GM18907 (cell line): Measurements from ENCODE around the gene MGP.

Experiments used
- ATAC-seq: cut with Tn5 transposase; IDR thresholded peaks from one replicate; pipeline ENCODE4 v1.9.1; 2021; ENCODE audit warnings: mild to moderate bottlenecking, moderate library complexity; ENCODE audit not compliant: unreplicated experiment

The MGP gene

DNA sequence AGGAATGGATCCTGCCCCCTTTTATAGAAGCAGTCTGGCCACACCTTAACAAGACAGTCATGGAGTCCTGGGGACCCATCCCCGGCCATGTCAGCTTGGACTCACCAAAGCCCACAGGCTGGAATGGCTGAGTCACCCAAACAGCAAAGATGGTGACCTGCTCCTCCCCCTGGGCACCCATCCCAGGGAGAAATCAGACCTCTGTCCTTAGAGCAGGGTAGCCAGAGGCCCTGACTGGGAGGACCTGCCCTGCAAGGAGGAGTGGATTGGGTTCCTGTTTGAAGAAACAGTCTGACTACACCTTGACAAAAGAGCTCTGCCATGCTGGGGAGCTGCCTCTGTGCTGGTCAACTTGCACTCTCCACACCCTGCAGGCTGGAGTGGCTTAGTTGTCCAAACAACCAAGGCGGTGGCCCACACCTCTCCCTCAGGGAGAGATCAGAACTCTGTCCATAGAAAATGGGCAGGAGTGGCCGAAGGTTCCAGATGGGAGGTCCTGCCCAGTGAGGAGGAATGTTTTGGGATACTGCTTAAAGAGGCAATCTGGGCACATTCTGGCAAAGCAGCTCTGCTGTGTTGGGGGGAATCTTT is 16.6 kb downstream of the MGP start:
- ATAC-seq = no peak

DNA sequence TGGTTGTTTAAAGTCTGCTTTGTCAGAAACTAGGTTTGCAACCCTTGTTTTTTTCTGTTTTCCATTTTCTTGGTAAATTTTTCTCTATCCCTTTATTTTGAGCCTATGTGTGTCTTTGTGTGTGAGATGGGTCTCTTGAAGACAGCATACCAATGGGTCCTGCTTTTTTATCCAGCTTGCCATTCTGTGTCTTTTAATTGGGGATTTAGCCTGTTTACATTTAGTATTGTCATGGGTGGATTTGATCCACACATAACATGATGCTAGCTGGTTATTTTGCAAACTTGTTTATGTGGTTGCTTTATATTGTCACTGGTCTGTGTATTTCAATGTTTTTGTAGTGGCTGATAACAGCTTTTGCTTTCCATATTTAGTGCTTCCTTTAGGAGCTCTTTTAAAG is 25.2 kb downstream of the MGP start:
- no peak for ATAC-seq

DNA sequence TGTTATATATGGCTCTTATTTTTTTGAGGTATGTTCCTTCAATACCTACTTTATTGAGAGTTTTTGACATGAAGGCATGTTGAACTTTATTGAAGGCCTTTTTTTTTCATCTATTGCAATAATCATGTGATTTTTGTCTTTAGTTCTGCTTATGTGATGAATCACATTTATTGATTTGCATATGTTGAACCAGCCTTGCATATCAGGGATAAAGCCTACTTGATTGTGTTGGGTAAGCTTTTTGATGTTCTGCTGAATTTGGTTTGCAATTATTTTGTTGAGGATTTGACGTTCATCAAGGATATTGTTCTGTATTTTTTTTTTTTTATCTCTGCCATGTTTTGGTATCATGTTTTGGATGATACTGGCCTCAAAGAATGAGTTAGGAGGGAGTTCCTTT is 27.1 kb downstream of the MGP start:
- ATAC-seq = no peak

DNA sequence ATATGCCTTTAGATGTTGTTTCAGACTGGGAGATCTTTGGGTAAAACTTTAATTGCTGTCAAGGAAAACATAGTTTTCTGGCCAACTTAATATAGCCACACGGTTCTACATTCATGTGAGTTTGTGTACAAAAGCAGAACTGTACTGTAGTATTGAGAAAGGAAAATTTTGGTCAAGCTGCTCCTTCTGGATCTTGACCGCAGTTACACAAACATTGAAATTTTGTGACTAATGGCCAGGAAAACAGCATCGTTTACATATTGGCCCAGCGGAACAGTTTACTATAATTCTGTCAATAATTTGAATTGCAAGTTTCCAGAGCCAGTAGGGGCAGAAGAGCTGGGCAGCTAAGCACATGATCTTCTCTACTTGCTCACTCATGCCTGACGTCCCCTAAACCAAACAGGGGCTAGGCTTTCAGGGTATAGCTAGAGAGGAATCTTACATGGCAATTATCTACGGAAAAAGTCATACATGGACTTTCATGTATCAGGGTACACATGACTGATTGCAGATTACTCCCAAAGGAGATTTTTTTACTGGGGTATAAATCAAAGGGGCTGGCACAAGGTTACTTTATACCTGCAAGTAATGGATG is 31.0 kb downstream of the MGP start:
- ATAC-seq = no peak

DNA sequence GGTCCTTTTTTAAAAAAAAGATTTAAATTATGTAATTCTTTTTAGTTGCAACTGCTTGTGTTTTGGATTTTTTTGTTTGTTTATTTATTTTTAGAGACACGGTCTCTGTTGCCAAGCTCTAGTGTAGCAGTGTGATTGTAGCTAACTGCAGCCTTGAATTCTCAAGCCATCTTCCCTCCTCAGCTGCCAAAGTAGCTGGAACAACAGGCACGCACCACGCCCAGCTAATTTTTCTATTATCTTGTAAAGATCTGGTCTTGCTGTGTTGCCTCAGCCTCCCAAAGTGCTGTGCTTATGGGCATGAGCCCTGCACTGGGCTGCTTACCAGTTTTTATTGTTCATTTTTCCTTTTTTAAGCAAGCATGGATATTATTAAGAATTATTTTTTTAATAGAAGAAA is 31.7 kb downstream of the MGP start:
- no peak for ATAC-seq

DNA sequence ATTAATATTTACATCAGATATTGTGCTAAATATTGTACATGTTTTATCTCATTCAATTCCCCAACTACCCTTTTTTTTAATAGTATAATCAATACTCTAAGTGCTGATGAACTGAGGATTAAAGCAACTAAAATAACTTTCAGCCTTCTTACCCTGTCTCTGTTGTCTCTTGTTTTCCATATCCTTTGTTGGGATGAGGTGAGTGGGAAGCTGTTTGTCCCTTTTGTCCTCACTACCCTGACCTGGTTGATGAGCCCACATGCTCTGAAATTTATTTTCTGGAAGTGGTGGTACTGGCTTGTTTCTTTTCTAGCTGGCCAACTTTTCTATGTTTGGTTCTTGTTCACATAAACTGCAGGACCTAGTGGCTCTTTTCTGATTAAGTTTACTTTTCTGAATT is 32.8 kb downstream of the MGP start:
- no peak for ATAC-seq

DNA sequence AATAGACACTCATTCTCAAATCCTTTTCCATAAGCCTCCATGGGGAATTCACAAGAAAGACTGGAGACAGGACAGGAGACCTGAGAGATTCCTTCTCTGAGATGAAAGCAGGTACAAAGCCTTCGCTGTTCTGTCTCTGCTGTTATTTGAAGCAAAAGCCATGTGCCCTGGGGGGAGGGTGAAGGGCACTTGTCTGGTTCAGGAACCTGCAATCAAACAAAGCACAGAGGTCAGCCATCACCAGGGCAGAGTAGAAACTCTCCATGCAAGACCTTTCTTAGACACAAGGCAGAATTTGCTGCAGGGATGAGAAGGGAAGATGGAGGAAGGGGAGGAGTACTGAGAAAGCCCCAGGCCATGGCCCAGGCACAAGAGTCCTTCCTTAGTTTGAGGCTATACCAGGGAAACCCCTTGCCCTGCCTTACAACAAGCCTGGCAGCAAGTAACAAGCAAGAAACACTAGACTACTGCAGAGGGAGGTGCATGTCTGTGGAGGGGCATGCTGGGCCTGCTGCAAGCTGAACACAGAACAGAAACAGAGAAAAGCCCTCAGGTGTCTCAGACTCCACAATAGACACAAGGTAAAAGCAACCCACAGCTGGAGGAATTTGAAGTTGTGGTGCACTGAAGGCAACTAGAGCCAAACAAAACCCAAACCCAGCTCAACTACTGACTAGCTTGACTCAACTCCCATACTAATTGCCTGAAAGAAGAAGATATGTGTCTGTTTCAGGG is 34.6 kb downstream of the MGP start:
- peak; percentile 76 for ATAC-seq

DNA sequence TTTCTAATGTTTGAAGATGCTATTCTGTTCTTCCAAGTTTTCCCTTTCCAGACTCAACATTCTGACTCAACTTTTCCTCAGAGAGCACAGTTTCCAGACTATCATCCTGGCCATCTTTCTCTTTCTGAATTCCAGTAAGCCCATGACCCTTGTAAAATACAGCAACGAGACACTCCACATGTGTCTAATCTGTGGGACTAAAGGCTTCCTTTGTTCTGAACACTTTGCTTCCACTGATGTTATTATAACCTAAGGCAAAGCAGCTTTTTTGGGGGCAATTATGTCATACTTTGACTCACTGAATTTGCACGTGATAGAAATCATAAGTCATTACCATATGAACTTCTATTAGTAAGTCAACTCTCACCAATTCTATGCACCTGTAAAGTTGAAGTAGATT is 36.0 kb downstream of the MGP start:
- no peak for ATAC-seq

DNA sequence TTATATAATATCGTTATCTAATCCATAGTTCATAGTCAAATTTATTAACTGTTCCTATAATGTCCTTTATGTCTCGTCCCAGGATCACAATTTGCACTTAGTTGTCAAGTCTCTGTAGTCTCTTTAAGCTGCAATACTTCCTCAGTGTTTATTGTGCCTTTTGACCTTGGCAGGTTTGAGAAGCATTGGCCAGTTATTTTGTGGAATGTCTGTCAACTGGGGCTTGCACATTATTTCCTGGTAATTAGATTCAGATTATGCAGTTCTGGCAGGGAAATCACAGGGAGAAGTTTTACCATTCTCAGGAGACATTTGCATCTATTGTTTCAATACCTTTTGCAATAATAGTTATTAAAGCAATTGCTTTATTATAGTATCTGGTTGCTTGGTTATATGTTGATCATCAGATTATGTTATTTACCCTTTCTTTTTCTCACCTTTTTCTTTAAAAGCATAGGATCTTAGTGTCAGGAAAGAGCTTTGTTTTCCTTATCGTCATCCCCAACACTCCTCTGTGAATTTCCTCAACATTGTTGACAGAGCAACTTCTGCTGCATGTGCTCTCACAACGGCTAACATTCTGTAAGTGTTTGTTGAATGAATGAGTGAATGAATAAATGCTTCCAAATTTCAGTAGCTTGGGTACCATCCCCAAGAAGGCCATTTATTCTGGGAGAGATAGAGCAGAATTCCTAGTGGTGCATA is 38.6 kb downstream of the MGP start:
- no peak for ATAC-seq

DNA sequence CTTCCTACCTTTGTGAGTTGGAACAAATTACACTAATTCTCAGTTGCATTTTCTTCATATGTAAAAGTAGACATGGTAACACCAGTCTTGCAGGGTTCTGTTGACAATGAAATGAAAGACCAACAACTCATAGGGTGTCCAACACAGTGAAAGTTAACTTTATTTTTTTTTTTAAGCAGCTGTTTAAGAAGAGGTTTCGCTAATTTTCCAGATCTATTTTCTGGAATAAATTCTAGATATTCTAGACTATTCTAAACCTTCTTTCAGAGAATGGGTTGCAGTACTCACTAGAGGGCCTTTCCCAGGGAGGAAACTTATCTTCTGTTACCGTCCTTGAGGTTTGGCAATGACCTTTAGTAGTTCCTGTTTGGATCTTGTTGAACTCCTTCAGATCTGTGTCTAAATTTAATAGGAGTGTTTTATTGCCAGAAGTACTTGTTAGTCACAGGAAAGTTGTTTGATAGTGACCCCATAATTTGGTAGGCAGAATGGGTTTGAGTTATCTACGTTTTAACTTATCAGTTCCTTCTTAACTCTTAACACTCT is 39.5 kb downstream of the MGP start:
- ATAC-seq = no peak

DNA sequence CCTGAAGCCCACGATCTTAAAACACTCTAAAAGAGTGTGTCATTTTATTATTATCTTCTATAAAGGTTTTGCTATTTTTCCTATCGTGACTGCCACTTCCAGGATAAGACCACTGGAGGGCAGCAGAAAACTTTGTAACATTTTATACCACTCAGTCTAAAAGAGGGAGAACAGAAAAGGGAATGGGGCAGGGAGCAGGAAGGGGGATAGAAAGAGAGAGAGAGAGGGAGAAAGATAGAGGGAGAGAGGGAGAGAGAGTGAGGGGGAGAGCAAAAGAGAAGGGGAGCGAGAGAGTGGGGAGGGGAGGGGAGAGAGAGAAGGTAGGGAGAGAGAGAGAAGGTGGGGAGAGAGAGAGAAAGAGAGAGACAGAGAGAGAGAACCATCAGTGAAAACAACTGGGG is 40.3 kb downstream of the MGP start:
- ATAC-seq = peak; percentile 60

DNA sequence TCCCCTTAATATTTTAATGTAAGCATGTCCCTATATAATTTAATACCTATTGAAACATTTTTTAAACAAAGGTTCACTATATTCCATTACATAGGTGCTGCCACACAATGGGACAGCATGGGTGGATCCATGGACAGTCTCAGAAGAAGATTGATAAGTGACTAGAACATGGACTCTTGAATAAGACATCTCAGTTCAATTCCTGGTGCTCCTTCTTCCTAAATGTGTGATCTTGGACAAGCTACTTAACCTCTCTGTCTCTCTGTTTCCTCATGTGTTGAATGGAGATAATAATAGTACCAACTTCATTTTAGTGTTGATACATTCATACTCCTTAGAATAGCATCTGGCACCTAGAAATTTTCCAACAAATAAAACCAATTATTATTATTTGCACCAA is 41.3 kb downstream of the MGP start:
- no peak for ATAC-seq

DNA sequence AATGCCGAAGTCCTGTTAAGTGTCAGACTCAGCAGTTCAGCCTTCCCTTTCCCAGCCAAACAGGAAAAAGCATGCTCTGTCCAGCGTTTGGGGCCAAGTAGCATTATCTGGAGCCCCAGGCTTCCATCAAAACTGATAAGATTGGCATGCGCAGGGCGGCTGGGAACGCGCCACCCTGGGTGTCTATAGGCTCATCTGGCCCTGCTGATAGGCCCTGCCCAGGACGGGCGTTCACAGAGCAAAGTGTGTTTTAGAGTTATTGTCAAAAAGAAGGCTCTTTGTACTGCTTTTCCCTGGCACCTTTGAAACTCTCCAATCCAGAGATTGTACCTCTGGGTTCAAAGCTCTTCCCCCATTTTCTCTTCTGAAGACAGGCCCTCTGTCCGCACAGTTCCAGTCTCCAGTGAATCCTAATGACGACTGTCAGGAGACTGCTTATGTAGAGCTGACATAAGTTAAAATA is 42.2 kb downstream of the MGP start, which contains the start of gene ART4:
Gene ART4, minus strand, starts transcription at position 102 of the 463 bp plus-strand sequence. CDS start 413 bp downstream, outside the sequence.
- ATAC-seq = no peak

DNA sequence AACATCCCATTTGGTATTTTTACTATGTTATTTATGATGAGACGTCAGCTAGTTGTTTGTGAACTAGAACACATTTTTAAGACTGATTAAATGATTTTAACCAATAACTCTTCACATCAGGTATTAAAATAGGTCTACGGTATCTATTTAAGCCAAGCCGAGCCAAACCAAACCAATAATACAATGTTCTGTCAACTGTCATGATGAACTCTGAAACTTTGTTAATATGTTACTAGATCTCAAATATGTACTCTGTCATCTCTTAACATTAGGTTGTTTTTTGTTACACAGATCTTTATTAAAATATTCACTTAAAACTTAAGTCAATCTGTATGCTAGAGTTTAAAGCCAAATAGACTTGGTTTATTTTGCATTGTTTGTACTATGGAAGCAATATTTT is 43.3 kb downstream of the MGP start:
- ATAC-seq = no peak

DNA sequence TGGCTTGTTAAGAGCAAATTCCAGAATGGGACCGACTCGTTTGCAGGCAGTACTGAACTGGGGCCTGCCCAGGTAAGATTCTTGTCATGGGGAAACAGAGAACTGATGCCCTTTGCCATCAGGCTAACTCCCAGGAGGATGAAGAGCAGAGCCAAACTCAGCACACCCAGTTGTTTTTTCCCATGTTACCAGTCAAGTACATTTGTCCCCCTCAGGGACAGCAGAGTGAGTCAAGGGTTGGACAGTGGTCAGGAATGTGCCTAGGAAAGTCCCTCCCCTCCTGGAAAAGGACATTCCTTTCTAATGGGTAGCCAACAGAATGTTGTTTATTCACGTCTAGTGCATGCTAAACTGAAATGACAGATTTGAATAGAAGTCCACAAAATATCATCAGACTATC is 43.9 kb downstream of the MGP start:
- ATAC-seq = no peak

DNA sequence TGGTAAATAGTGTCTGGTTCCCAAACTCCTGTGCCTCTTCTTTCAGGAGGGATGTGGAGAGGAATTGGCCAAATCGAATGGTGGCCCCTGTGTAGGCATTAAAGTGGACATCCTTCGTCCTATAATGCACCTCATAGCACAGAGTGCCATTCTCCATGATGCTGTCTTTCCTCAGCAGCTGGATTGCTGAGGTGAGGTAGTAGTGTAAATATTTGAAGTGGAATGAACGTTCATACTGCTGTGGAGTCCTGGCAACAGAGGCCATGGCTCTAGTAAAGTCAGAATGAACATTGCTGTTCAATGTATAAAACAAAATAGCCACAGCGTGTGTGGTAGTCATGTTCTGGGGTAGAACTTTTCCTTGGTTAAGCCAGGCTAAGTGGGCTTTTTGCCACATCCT is 45.0 kb downstream of the MGP start:
- no peak for ATAC-seq

DNA sequence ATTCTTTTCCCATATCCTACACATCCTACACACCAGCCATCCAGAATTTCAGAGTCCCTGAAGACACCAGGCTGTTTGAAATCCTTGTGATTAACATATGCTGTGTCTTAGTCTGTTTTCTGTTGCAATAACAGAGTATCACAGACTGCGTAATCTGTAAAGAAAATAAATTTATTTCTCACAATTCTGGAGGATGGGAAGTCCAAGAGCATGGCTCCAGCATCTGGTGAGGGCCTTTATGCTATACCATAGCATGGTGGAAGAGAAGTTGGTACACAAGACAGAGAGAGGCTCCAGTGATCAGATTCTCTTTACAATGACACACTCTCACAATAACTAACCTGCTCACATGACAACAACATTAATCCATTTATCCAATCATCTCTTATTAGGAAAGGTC is 46.4 kb downstream of the MGP start:
- ATAC-seq = no peak

DNA sequence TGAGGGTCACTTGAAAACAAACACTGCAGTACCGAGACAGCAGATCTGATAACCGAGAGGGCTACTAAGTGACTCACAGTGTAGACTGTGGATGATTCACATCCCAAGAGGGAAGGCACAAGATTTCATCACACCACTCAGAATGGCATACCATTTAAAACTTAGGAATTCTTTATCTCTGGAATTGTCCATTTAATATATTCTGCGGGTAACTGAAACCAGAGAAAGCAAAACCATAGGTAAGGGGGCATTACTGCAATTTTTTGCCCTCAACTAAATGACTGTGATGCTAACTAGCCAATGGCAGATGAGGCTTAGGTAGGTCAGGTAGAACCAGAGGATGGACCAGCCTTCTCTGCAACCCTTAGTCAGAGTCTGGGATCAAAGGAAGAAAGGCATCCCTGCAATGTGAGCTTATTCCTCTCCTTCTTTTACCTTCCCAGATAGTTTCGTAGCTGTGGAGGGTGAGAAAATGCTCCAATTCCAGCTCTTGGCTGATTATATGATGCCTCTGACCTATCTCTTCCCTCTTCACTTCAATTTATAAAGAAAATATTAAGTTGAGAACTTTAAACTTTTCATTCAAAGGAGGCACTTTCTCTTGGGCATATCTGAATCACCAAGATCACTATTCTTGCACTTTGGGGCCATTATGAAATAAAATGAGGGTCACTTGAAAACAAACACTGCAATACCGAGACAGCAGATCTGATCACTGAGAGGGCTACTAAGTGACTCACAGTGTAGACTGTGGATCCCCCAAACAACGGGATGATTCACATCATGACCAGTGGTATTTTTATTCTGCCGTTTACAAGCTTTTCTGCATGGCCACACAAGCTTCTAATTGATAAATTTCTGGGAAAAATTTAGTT is 49.1 kb downstream of the MGP start:
- no peak for ATAC-seq

DNA sequence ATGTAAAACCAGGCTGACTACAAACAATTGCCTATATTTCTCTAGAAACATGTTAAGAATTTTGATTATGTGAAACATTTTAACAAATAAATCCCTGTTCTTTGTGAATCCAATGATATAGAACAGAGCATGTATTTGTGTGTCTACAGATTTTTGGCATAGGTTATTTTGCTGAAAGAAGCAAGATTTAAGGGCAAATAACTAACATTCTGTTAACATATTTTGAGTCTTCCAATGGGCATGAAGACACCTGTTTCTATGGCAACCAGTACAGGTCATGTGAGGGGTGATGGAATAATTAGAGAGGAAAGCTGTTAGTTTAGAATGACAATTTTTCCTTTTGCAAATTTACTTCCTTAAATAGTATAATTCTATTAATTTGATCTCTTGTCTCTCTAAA is 51.1 kb downstream of the MGP start:
- ATAC-seq = no peak

DNA sequence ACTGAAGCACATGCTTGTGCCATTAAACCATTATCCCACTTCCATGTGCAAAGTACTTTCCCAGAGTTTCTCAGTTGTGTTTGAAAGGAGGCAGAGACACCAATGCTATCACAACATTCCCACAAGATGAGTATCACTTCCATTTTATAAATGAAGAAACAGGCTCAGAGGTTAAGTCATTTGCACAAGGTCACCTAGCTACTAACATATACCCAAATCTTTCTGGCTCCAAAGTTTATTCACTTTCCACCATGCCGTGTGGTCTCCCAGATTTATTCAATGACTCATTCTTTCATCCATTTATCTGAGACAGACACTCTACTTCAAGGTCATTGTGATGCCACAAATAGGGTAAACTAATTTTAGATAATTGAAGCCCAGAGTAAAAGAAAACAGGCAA is 51.7 kb downstream of the MGP start:
- no peak for ATAC-seq
